ENCODE data around the gene GTPBP6. TPM values are rescaled to one million over a fixed set of nuclear protein-coding genes. Genes with fewer than 3 reads are reported as not detected.

Gene GTPBP6
- total and polyA plus RNA-seq, 7 donors = 22.4 to 65.8 (median 36.0) TPM

DNA sequence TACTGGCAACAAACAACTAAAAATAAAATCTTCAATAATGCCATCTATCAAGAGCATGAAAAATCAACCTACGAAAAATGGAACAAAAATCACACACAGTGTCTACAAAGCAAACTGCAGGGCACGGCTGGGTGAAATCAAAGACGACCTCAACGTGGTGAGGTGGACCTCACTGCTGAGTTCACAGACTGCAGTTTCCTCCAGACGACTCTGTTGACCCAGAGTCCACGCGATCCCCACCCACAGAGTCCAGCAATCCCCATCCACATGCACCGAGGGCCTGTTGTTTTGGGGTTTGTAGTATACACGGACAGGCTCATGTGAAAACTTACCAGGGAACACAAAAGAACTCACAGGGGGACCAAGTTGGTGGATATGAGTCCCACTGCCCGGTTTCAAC lies 31.1 kb upstream of the GTPBP6 start:
- TF ChIP-seq POLR2AphosphoS5 (IDR thresholded peaks at IDR 0.05) = no peak
- no peak for TF ChIP-seq POLR2A (IDR thresholded peaks at IDR 0.05)
- DNase-seq = no peak
- intact Hi-C loops (cut with DNase I) = no loop called here
- no peaks in the 10 kb centered on the region for H3K4me1 ChIP-seq
- H3K9me3 ChIP-seq = no peaks in the 10 kb centered on the region
- peaks cover 0 to 11% (median under 1%) of the 10 kb centered on the region in 4 donors for H3K36me3 ChIP-seq
- H3K27ac ChIP-seq = no peak overlapping the region
- 86 to 88% methylated on average over 10 of the region's 10 CpGs for WGBS, 2 donors
- no peak overlapping the region for H3K4me3 ChIP-seq
- H3K27me3 ChIP-seq = no peaks in the 10 kb centered on the region

DNA sequence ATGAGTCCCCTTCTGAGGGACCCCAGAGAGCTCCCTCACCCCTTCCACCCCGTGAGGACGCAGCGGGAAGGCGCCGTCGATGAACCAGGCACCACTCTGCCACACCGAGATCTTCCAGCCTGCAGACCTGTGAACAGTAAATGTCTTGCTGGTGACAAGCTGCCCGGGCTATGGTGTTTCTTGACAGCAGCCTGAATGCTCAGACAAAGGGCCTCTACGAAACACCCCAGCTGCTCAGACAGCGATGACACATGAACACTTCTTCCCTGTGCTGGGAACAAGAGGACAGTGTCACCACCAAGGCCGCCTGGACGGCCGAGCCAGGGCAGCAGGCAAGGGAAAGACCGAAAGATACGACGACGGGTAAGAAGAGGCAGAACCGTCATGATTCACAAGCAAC lies 30.6 kb upstream of the GTPBP6 start:
- WGBS, 2 donors = 91 to 95% methylated on average over 18 of the region's 18 CpGs
- TF ChIP-seq, protein P1, sequence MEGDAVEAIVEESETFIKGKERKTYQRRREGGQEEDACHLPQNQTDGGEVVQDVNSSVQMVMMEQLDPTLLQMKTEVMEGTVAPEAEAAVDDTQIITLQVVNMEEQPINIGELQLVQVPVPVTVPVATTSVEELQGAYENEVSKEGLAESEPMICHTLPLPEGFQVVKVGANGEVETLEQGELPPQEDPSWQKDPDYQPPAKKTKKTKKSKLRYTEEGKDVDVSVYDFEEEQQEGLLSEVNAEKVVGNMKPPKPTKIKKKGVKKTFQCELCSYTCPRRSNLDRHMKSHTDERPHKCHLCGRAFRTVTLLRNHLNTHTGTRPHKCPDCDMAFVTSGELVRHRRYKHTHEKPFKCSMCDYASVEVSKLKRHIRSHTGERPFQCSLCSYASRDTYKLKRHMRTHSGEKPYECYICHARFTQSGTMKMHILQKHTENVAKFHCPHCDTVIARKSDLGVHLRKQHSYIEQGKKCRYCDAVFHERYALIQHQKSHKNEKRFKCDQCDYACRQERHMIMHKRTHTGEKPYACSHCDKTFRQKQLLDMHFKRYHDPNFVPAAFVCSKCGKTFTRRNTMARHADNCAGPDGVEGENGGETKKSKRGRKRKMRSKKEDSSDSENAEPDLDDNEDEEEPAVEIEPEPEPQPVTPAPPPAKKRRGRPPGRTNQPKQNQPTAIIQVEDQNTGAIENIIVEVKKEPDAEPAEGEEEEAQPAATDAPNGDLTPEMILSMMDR (IDR thresholded peaks at IDR 0.05) = no peak
- no peak for TF ChIP-seq EP300 (IDR thresholded peaks at IDR 0.05)
- no peak for TF ChIP-seq POLR2A (IDR thresholded peaks at IDR 0.05)
- no peak for TF ChIP-seq POLR2AphosphoS5 (IDR thresholded peaks at IDR 0.05)
- Histone ChIP-seq H3K4me1 (no peaks in the 10 kb centered on the region), H3K27me3 (no peaks in the 10 kb centered on the region), H3K9me3 (no peaks in the 10 kb centered on the region), H3K27ac (no peak overlapping the region), H3K36me3 (peaks cover 0 to 11% (median 3%) of the 10 kb centered on the region in 4 donors), H3K4me3 (no peak overlapping the region)
- DNase-seq = peak; percentile 47
- intact Hi-C loops (cut with DNase I) = no loop called here

DNA sequence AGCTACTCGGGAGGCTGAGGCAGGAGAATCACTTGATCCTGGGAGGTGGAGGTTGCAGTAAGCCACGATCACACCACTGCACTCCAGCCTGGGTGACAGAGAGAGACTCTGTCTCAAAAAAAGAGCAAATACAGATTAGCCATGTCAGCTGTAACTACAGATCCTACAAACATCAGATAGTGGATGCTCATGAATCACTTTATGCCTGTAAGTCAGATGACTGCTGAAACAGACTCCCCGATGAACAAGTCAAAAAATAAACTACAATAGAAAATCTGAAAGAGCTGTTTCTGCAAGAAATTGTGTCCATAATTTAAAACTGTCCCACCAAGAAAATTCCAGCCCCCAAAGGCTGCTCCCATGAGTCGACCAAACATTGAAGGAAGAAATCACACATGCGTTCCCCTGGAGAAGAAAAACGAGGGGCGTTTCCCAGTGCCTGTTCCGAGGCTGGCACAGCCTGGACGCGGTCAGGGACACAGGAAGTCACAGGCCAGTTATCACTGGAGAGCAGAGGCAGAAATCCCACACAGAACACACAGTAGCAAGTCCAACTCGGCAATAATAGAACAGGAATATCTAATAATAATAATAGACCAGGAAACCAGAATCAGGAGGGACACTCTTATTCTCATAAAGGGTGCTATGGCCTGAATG lies 30.0 kb upstream of the GTPBP6 start:
- Histone ChIP-seq H3K27ac (no peak overlapping the region), H3K4me3 (no peak overlapping the region), H3K27me3 (no peaks in the 10 kb centered on the region), H3K9me3 (no peaks in the 10 kb centered on the region), H3K36me3 (peaks cover 0 to 11% (median 3%) of the 10 kb centered on the region in 4 donors), H3K4me1 (no peaks in the 10 kb centered on the region)
- intact Hi-C loops (cut with DNase I) = no loop called here
- DNase-seq = no peak
- 82 to 83% methylated on average over 11 of the region's 11 CpGs for WGBS, 2 donors
- no peak for TF ChIP-seq EP300 (IDR thresholded peaks at IDR 0.05)
- TF ChIP-seq, protein P1 (IDR thresholded peaks at IDR 0.05) = no peak
- no peak for TF ChIP-seq POLR2A (IDR thresholded peaks at IDR 0.05)
- no peak for TF ChIP-seq POLR2AphosphoS5 (IDR thresholded peaks at IDR 0.05)

DNA sequence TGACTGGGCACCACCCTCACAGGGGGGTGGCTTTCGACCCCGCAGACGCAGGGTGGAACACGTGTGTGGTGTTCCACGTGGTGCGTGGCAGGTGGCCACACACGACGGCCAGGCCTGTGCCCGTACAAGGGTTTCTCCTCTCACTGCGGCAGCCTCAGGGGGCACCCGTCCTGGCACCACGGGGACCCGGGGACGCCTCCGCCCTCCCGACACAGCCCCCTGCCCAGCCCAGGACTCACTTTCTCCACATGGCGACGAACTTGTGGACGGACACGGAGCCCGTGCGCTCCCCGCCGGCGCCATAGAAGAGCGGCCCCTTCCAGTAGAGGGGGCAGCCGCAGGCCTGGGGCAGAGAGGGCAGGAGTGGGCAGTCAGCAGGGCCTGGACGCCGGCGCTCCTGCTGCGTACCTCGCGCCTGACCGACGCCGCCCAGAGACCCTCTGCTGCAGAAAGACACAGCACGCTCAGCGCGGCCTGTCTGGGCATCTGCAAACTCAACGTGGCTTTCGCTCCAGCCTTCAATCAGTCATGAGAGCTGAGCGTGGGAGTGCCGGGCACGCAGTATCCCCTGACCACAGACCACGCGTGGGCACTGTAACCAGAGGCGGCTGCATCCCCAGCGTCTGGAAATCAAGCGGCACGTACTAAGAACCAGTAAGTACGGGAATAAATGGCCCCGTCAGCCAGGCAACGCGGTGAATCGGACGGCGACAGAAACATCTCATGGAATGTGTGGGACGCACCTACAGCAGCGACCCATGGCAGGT lies 28.9 kb upstream of the GTPBP6 start:
- intact Hi-C loops (cut with DNase I) = no loop called here
- 97% methylated on average over 59 of the region's 59 CpGs for WGBS, 2 donors
- Histone ChIP-seq H3K4me1 (no peaks in the 10 kb centered on the region), H3K9me3 (no peaks in the 10 kb centered on the region), H3K4me3 (no peak overlapping the region), H3K36me3 (peaks cover 0 to 11% (median 3%) of the 10 kb centered on the region in 4 donors), H3K27ac (no peak overlapping the region), H3K27me3 (no peaks in the 10 kb centered on the region)
- DNase-seq = peak; percentile 55
- TF ChIP-seq POLR2AphosphoS5 (IDR thresholded peaks at IDR 0.05) (no peak), POLR2A (IDR thresholded peaks at IDR 0.05) (no peak), EP300 (IDR thresholded peaks at IDR 0.05) (no peak)
- TF ChIP-seq, protein P1 (IDR thresholded peaks at IDR 0.05) = no peak

DNA sequence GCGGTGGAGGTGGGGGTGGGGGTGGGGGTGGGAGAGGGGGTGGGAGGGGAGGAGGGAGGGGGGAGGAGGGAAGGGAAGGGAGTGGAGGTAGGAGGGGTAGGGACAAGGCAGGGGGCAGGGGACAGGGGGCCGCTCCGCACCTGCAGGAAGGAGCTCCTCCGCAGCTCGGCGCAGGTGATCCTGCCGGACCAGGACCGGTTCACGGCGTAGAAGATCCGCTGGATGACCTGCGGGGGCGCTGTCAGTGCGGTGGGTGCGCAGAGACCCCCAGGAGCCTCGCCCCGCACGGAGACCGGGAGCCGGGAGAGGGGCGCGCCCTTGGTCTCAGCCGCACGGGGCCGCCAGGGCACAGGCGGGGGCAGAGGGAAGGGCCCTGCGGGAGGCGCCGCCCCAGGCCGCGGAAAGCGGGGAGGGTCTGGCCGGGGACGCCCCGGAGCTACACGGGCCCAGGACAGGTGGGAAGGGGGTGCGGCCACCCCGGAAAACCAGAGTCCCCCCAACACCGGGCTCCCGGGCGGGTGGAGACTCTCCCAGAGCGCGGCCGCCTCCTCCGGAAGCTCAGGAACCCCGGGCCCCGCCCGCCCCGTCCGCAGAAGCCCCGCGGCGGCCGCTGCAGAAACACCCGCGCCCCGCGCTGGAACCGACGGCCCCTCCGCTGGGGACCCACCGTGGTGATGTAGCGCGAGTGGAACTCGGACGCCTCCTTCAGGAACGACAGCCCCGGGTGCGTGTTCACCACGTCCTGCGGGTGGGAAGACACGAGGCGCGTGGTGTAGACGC lies 27.6 kb upstream of the GTPBP6 start:
- H3K27ac ChIP-seq = no peak overlapping the region
- DNase-seq = peak; percentile 49
- no peaks in the 10 kb centered on the region for H3K9me3 ChIP-seq
- H3K4me1 ChIP-seq = no peaks in the 10 kb centered on the region
- no peaks in the 10 kb centered on the region for H3K27me3 ChIP-seq
- no peak overlapping the region for H3K4me3 ChIP-seq
- intact Hi-C loops (cut with DNase I) = no loop called here
- TF ChIP-seq EP300 (IDR thresholded peaks at IDR 0.05) (no peak), POLR2A (IDR thresholded peaks at IDR 0.05) (no peak), POLR2AphosphoS5 (IDR thresholded peaks at IDR 0.05) (no peak)
- H3K36me3 ChIP-seq = peaks cover 0 to 11% (median 3%) of the 10 kb centered on the region in 4 donors
- 96% methylated on average over 74 to 75 of the region's 75 CpGs for WGBS, 2 donors
